Spleen (tissue), 11 donors: ENCODE data around the gene RASSF5. TPM values are rescaled to one million over a fixed set of nuclear protein-coding genes. Genes with fewer than 3 reads are reported as not detected.

ENCODE experiments used
- DNase-seq: peaks from one replicate; pipeline ENCODE4 v3.0.0-alpha.2; 2020
- H3K27ac ChIP-seq, 8 donors: fragments of 200-600 bp; sonication (generic) in 7 of 8; 1 replicate in 4 of 8; 2 replicates in 4 of 8; pipeline versions ENCODE4 v1.5.0 to v1.8.0; 2016 to 2021; ENCODE audit warnings: inconsistent platforms in 4 of 8, mild to moderate bottlenecking in 4 of 8, moderate library complexity in 1 of 8
- H3K27me3 ChIP-seq, 7 donors: fragments of 200-600 bp; sonication (generic) in 6 of 7; replicated peaks in 1 of 7; 1 replicate in 4 of 7; 2 replicates in 3 of 7; pipeline versions ENCODE4 v1.5.0 to v1.8.0; 2016 to 2021; ENCODE audit warnings: inconsistent platforms in 3 of 7, mild to moderate bottlenecking in 1 of 7
- H3K36me3 ChIP-seq, 6 donors: fragments of 200-600 bp; sonication (generic) in 5 of 6; 1 replicate in 4 of 6; 2 replicates in 2 of 6; pipeline versions ENCODE4 v1.5.0 to v1.8.0; 2016 to 2021; ENCODE audit warnings: inconsistent platforms in 2 of 6
- H3K4me1 ChIP-seq, 6 donors: fragments of 200-600 bp; sonication (generic) in 5 of 6; 1 replicate in 3 of 6; 2 replicates in 3 of 6; pipeline versions ENCODE4 v1.5.0 to v1.8.0; 2016 to 2021; ENCODE audit warnings: inconsistent platforms in 3 of 6
- H3K4me3 ChIP-seq, 8 donors: fragments of 200-600 bp; sonication (generic) in 7 of 8; 1 replicate in 4 of 8; 2 replicates in 4 of 8; pipeline versions ENCODE4 v1.5.0 to v1.8.0; 2016 to 2021; ENCODE audit warnings: inconsistent platforms in 4 of 8, mild to moderate bottlenecking in 4 of 8, moderate library complexity in 2 of 8
- H3K9me3 ChIP-seq, 8 donors: fragments of 200-600 bp; sonication (generic) in 7 of 8; 1 replicate in 4 of 8; 2 replicates in 4 of 8; pipeline versions ENCODE4 v1.5.0 to v1.8.0; 2016 to 2021; ENCODE audit warnings: inconsistent platforms in 4 of 8
- POLR2A ChIP-seq, 3 donors: fragments of 450-650 bp; IDR thresholded peaks; one replicate each; pipeline ENCODE4 v1.5.1; 2017; ENCODE audit warnings: antibody characterized with exemption in 3 of 3, mild to moderate bottlenecking in 1 of 3
- POLR2AphosphoS5 ChIP-seq, 3 donors: sonication (generic); formaldehyde crosslinking; IDR thresholded peaks; one replicate each; pipeline ENCODE4 v1.5.1; 2017; ENCODE audit warnings: antibody characterized with exemption in 3 of 3
- WGBS, 5 donors: extraction: QIAGEN DNeasy Blood & Tissue Kit in 3 of 5; methylation state at CpG; one replicate each; pipeline versions ENCODE4 v1.1.5 to v1.1.7; 2013 to 2018; 5-methylcytosine and 5-hydroxymethylcytosine counted together
- intact Hi-C: fragments of 100-400 bp; cut with DNase I; formaldehyde crosslinking; loops from one replicate; pipeline ENCODE4 v1.15.0; 2023; ENCODE audit warnings: low total_unique reads
- polyA plus RNA-seq, 3 donors: library from polyadenylated mRNA; stranded (reverse); fragments of 200-250 nt; gene quantifications; one replicate each; pipeline ENCODE4 v1.2.1, GENCODE V29; 2013
- total RNA-seq, 7 donors: library from RNA; depleted of rRNA in 3 of 7; stranded (reverse); fragments of >200 nt in 3 of 7; fragmentation: NEBNext Ultra II Directional in 4 of 7; extraction: Animal tissue kit (Norgen Biotek cat#: 25700) in 4 of 7; gene quantifications; one replicate each; pipeline versions ENCODE4 v1.1.0 to v1.2.1, GENCODE V29; 2016 to 2021
- TF ChIP-seq, protein P1 (sequence below), 11 experiments: fragments of 200-600 bp in 7 of 11; fragments of 450-650 bp in 4 of 11; sonication (generic) in 4 of 11; IDR thresholded peaks in 8 of 11; conservative IDR thresholded peaks in 3 of 11; 1 replicate in 7 of 11; 2 replicates in 4 of 11; pipeline versions ENCODE4 v1.4.0 to v1.8.0; 2016 to 2021; ENCODE audit warnings: antibody characterized with exemption in 11 of 11, inconsistent platforms in 4 of 11, mild to moderate bottlenecking in 1 of 11
- donor health status: healthy with polysubstance abuse.
- donor health status: DM: no; HTN: no; CAD: no; lungs with moderate emphysema.
- donor health status: DM: no; HTN: no; CAD: no.
- donor health status: Bipolar disorder and iron deficiency.
- donor health status: healthy.
- donor health status: DM: no; HTN: no; CAD: no.
- donor health status: DM: yes; HTN: yes; CAD: no.

Gene RASSF5
- total and polyA plus RNA-seq, 10 donors = 32.2 to 168 (median 127) TPM

DNA sequence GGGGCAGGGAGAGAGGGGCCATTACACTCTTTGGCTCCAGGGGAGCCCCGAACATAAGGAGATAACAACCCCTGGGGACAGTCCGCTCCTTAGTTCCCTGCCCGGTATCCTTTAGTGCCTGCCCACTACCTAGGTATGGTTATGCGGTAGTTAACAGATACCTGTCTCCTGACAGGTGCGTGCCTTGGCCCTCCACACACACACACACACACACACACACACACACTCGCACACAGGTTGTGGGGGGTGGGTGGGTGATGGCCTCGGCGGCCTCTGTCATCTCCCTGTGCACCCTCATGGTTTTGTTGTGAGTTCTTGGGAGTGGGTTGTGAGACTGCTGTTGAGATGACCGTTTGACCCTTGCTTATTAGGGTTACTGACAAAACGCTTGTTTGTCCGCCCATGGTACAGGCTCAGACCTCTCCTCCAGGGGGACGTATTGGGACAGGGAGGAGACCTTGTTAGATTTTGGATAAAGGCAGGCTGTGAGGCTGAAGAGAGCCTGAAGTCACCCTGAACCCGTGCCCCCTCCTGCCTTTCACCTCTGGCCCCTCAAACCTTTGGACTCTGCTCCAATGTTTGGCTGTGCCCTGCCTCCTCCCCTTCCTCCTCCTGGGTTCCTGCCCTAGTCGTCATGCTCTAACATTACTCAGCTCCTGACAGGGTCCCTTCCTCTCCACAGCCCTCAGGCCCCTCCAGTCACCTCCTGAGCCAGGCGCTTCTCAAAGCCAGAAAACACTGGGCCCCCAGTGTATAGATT lies 979 bp downstream of the RASSF5 start:
- peaks cover 3 to 87% (median 61%) of the 10 kb centered on the region in 6 donors for H3K4me1 ChIP-seq
- DNase-seq = no peak
- H3K9me3 ChIP-seq = no peaks in the 10 kb centered on the region
- intact Hi-C loops = no loop called here
- peaks cover 0 to 62% (median 14%) of the 10 kb centered on the region in 7 donors for H3K27me3 ChIP-seq
- H3K27ac ChIP-seq = peak overlapping the region in 7 of 8 donors; percentile 63 to 84 (median 73)
- no peaks in the 10 kb centered on the region for H3K36me3 ChIP-seq
- WGBS, 5 donors = 41 to 47% (median 45%) methylated on average over 10 to 15 of the region's 15 CpGs
- H3K4me3 ChIP-seq = peak overlapping the region; percentile 49 to 93 (median 68)
- no peak for TF ChIP-seq POLR2AphosphoS5 (IDR thresholded peaks at IDR 0.05)
- TF ChIP-seq, protein P1, sequence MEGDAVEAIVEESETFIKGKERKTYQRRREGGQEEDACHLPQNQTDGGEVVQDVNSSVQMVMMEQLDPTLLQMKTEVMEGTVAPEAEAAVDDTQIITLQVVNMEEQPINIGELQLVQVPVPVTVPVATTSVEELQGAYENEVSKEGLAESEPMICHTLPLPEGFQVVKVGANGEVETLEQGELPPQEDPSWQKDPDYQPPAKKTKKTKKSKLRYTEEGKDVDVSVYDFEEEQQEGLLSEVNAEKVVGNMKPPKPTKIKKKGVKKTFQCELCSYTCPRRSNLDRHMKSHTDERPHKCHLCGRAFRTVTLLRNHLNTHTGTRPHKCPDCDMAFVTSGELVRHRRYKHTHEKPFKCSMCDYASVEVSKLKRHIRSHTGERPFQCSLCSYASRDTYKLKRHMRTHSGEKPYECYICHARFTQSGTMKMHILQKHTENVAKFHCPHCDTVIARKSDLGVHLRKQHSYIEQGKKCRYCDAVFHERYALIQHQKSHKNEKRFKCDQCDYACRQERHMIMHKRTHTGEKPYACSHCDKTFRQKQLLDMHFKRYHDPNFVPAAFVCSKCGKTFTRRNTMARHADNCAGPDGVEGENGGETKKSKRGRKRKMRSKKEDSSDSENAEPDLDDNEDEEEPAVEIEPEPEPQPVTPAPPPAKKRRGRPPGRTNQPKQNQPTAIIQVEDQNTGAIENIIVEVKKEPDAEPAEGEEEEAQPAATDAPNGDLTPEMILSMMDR (IDR thresholded peaks at IDR 0.05 in 8 of 11, conservative IDR thresholded peaks at IDR 0.05 in 3 of 11) = no peak
- no peak for TF ChIP-seq POLR2A (IDR thresholded peaks at IDR 0.05)

DNA sequence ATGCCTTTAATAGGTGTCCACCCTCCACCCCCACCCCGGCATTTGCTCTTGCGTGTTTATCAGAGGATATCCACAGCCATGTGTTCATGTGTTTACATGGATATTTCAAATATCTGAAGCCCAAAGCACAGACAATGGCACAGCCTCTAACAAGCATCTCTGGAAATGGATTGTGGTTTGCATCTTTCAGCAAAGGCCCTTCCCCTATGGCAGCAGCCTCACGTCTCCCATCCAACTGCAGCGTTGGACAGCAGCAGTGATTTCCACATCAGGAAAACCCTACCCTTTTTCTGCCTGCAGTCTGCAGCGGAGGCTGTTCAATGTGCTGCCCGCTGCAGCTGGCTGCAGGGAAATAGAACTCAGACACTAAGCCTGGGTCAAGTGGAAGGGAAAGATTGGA lies 1.6 kb downstream of the RASSF5 start:
- H3K36me3 ChIP-seq = no peaks in the 10 kb centered on the region
- intact Hi-C loops = no loop called here
- 51 to 69% (median 65%) methylated on average over 6 of the region's 6 CpGs for WGBS, 5 donors
- H3K4me1 ChIP-seq = peaks cover 3 to 87% (median 58%) of the 10 kb centered on the region in 6 donors
- peaks cover 0 to 62% (median 14%) of the 10 kb centered on the region in 7 donors for H3K27me3 ChIP-seq
- TF ChIP-seq POLR2AphosphoS5 (IDR thresholded peaks at IDR 0.05) (no peak), POLR2A (IDR thresholded peaks at IDR 0.05) (no peak)
- TF ChIP-seq, protein P1 (IDR thresholded peaks at IDR 0.05 in 8 of 11, conservative IDR thresholded peaks at IDR 0.05 in 3 of 11) = no peak
- H3K27ac ChIP-seq = peak overlapping the region in 5 of 8 donors; percentile 63 to 84 (median 76)
- DNase-seq = peak; percentile 30
- no peaks in the 10 kb centered on the region for H3K9me3 ChIP-seq
- peak overlapping the region; percentile 49 to 93 (median 68) for H3K4me3 ChIP-seq

DNA sequence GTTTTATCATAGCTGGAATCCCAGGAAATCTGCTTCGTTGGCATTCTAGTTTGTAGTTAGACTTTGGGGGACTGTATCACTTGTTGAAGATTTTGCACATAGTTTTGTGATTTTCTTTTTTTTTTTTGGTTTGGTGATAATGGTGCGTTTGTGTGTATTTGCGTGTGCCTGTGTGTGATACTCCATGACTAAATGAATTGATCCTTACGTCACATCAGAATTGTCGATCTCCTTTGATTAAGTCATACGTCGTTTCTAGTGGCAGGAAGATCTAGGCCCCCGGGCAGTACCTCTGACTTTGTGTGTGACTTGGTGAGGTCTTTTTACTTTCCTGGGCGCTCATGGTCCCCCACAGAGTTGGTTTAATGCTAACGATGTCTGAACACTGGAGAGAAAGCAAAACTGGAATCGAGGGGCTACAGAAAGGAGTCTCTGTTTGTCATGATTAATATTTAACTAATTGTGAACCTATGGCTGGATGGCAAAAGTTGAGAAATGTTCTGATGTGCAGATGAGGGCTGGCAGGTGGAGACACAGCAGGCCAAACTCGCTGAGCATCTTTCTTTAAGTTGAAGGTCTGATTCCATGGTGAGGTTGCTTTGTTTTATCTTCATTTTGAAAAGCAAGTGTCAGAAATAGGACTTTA lies 2.4 kb downstream of the RASSF5 start:
- TF ChIP-seq, protein P1 (IDR thresholded peaks at IDR 0.05 in 8 of 11, conservative IDR thresholded peaks at IDR 0.05 in 3 of 11) = no peak
- TF ChIP-seq POLR2AphosphoS5 (IDR thresholded peaks at IDR 0.05) (no peak), POLR2A (IDR thresholded peaks at IDR 0.05) (no peak)
- Histone ChIP-seq H3K4me3 (peak overlapping the region; percentile 49 to 93 (median 68)), H3K27ac (peak overlapping the region in 3 of 8 donors; percentile 63 to 84 (median 80)), H3K36me3 (no peaks in the 10 kb centered on the region), H3K9me3 (no peaks in the 10 kb centered on the region), H3K4me1 (peaks cover 3 to 87% (median 60%) of the 10 kb centered on the region in 6 donors), H3K27me3 (peaks cover 0 to 62% (median 14%) of the 10 kb centered on the region in 7 donors)
- intact Hi-C loops = no loop called here
- WGBS, 5 donors = 83 to 86% (median 85%) methylated on average over 12 of the region's 12 CpGs
- DNase-seq = no peak

DNA sequence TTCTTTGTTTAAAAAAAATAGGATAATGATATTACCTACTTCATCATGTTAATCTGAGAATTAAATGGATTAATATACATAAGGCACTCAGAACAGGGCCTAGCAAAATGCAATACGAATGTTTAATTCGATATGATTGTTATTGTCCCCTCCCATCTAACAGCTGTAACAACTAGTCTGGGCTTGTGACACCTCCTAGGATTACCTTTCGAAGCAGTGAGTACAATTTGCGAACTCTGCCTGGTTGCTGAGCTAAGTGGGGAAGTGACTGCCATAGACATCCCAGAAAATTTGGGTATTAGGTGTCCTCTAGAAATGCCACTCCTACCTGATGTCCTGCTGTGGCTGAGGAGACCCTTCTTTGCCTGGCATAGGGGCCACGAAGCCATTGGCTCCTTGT lies 3.0 kb downstream of the RASSF5 start:
- Histone ChIP-seq H3K4me1 (peaks cover 3 to 87% (median 59%) of the 10 kb centered on the region in 6 donors), H3K27ac (peak overlapping the region in 4 of 8 donors; percentile 10 to 64 (median 42))
- TF ChIP-seq, protein P1 (IDR thresholded peaks at IDR 0.05 in 8 of 11, conservative IDR thresholded peaks at IDR 0.05 in 3 of 11) = no peak
- no peak for TF ChIP-seq POLR2A (IDR thresholded peaks at IDR 0.05)
- no peak for TF ChIP-seq POLR2AphosphoS5 (IDR thresholded peaks at IDR 0.05)

More for the DNA sequence above, 3.0 kb downstream of the RASSF5 start:
- intact Hi-C loops = no loop called here
- no peak for DNase-seq
- H3K27me3 ChIP-seq = peaks cover 0 to 62% (median 14%) of the 10 kb centered on the region in 7 donors
- H3K36me3 ChIP-seq = no peaks in the 10 kb centered on the region
- H3K9me3 ChIP-seq = no peaks in the 10 kb centered on the region
- WGBS, 5 donors = 87 to 95% (median 91%) methylated on average over 4 to 5 of the region's 5 CpGs
- peak overlapping the region in 4 of 8 donors; percentile 67 to 93 (median 78) for H3K4me3 ChIP-seq
